ENCODE results near the gene FLT4. TPM values are rescaled to one million over a fixed set of nuclear protein-coding genes. Genes with fewer than 3 reads are reported as not detected.
"Not testable (repeated sequence)": the region's sequence is repeated elsewhere in the genome, so short reads cannot be mapped to it uniquely, and the experiment has no call there.

The FLT4 gene
- total RNA-seq (1 to 10 TPM; 2.0 to 3.3 (median 3.3) TPM), polyA plus RNA-seq (4.8 TPM)
- long read RNA-seq, donor 1, full-length matches to known transcripts, result 2 of 4 reads
- long read RNA-seq, donor 1, partial matches to known transcripts, result 1 of 4 reads
- long read RNA-seq, donor 1, other reads (novel, unspliced or antisense), result 1 of 4 reads
- long read RNA-seq, donor 2, result 0 reads
- long read RNA-seq, donor 3, partial matches to known transcripts, result 1 of 1 reads
- long read RNA-seq, donor 3, other reads (novel, unspliced or antisense), result 0 of 1 reads
- long read RNA-seq, donor 4, partial matches to known transcripts, result 2 of 3 reads
- long read RNA-seq, donor 4, other reads (novel, unspliced or antisense), result 0 of 3 reads

- Histone ChIP-seq H3K27ac (ENCODE audit: low read length) (no peak within 1 kb of the TSS), H3K4me1 (ENCODE audit: control insufficient read depth, insufficient read depth, low read length) (no peaks in the 10 kb centered on the region), H3K9me3 (ENCODE audit: control insufficient read depth, low read length) (no peaks in the 10 kb centered on the region), H3K27me3 (ENCODE audit: control insufficient read depth, insufficient read depth) (no peaks in the 10 kb centered on the region), H3K4me3 (ENCODE audit: low read length) (peak within 1 kb of the TSS; percentile 65)
- ATAC-seq, result no peak
- under 1% methylated on average over 89 of the region's 89 CpGs for WGBS
- DNase-seq, result no peak
- intact Hi-C loops (cut with DNase I), result no loop called here
These were observed at the start of gene FLT4 for GRCh38 chr5:180649297-180650039. Gene FLT4 (minus strand): TSS chr5:180649600. CDS start chr5:180649545, 55 bp downstream.

DNA sequence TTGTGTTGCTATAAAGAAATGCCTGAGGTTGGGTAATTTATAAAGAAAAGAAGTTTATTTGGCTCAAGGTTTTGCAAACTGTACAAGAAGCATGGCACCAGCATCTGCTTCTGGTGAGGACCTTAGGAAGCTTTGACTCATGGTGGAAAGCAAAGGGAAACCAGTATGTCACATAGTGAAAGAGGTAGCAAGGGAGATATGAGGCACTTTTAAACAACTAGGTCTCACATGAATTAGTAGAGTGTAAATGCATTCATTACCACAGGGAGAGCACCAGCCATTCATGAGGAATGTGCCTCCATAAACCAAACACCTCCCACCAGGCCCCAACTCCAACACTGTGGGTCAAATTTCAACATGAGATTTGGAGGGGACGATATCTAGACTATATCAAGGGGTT lies 49.6 kb upstream of the FLT4 start:
- DNase-seq (no peak), ATAC-seq (no peak)
- intact Hi-C loops (cut with DNase I), result no loop called here
- no peak overlapping the region for H3K4me3 ChIP-seq (ENCODE audit: low read length)
- no peak overlapping the region for H3K27ac ChIP-seq (ENCODE audit: low read length)
- H3K4me1 ChIP-seq (ENCODE audit: control insufficient read depth, insufficient read depth, low read length), result no peaks in the 10 kb centered on the region
- H3K9me3 ChIP-seq (ENCODE audit: control insufficient read depth, low read length), result no peaks in the 10 kb centered on the region
- H3K27me3 ChIP-seq (ENCODE audit: control insufficient read depth, insufficient read depth), result no peaks in the 10 kb centered on the region
- 89% methylated on average over 1 of the region's 1 CpG for WGBS

- H3K27ac ChIP-seq (ENCODE audit: low read length), result no peak overlapping the region
- H3K4me3 ChIP-seq (ENCODE audit: low read length), result no peak overlapping the region
- no peaks in the 10 kb centered on the region for H3K9me3 ChIP-seq (ENCODE audit: control insufficient read depth, low read length)
- 92% methylated on average over 1 of the region's 1 CpG for WGBS
- ATAC-seq (no peak), DNase-seq (no peak)
- H3K4me1 ChIP-seq (ENCODE audit: control insufficient read depth, insufficient read depth, low read length), result no peaks in the 10 kb centered on the region
- H3K27me3 ChIP-seq (ENCODE audit: control insufficient read depth, insufficient read depth), result no peaks in the 10 kb centered on the region
- intact Hi-C loops (cut with DNase I), result no loop called here
These were observed 46.7 kb upstream of the FLT4 start for GRCh38 chr5:180696116-180696515.

DNA sequence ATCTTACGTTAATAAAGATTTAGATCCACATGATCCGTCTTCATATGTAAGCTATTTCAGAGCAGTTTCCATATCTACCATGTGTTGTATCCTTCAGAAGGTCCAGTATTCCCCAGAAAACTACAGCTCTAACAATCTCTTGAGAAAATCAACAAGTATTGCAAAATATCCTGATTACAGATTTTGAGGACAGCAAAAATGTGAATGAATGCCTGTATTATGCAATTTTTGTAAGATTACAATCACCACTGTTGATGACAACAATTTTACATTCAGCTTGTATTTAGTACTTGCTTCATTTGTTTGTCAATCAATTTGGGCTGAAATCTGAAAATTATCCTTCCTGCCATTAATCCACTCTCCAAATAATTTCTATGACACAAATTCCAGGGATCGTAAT lies 43.0 kb upstream of the FLT4 start:
- Histone ChIP-seq H3K4me3 (ENCODE audit: low read length) (no peak overlapping the region), H3K4me1 (ENCODE audit: control insufficient read depth, insufficient read depth, low read length) (no peaks in the 10 kb centered on the region), H3K9me3 (ENCODE audit: control insufficient read depth, low read length) (no peaks in the 10 kb centered on the region), H3K27ac (ENCODE audit: low read length) (no peak overlapping the region), H3K27me3 (ENCODE audit: control insufficient read depth, insufficient read depth) (no peaks in the 10 kb centered on the region)
- DNase-seq (no peak), ATAC-seq (no peak)
- WGBS, result 51% methylated on average over 3 of the region's 3 CpGs
- intact Hi-C loops (cut with DNase I), result no loop called here

DNA sequence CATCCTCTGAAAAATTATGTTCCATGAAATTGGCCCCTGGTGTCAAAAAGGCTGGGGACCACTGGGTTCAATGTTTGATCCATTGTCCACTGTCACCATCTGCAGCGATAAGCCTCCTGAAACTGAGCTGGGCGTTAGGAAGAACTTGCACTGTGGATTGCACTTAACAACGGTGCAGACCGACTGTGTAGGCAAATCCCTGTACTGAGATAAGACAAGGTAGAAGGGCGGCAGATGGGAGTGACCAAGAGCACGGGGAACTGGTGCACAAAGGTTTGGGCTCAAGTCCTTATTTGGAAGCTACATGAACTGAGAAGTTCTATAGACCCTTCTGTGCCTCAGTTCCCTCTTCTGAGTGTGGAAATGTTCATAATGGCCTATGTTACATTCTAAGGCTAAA lies 41.6 kb upstream of the FLT4 start:
- 70% methylated on average over 6 of the region's 6 CpGs for WGBS
- no peak for DNase-seq
- Histone ChIP-seq H3K27ac (ENCODE audit: low read length) (no peak overlapping the region), H3K27me3 (ENCODE audit: control insufficient read depth, insufficient read depth) (no peaks in the 10 kb centered on the region), H3K9me3 (ENCODE audit: control insufficient read depth, low read length) (no peaks in the 10 kb centered on the region), H3K4me1 (ENCODE audit: control insufficient read depth, insufficient read depth, low read length) (no peaks in the 10 kb centered on the region), H3K4me3 (ENCODE audit: low read length) (no peak overlapping the region)
- intact Hi-C loops (cut with DNase I), result no loop called here
- no peak for ATAC-seq

GRCh38 chr5:180690562-180690961 lies 41.2 kb upstream of the FLT4 start:
- intact Hi-C loops (cut with DNase I), result no loop called here
- no peaks in the 10 kb centered on the region for H3K4me1 ChIP-seq (ENCODE audit: control insufficient read depth, insufficient read depth, low read length)
- no peak overlapping the region for H3K27ac ChIP-seq (ENCODE audit: low read length)
- H3K4me3 ChIP-seq (ENCODE audit: low read length), result no peak overlapping the region
- H3K9me3 ChIP-seq (ENCODE audit: control insufficient read depth, low read length), result no peaks in the 10 kb centered on the region
- H3K27me3 ChIP-seq (ENCODE audit: control insufficient read depth, insufficient read depth), result no peaks in the 10 kb centered on the region
- no peak for ATAC-seq
- DNase-seq, result no peak
- 43% methylated on average over 6 of the region's 6 CpGs for WGBS

GRCh38 chr5:180689775-180690174 lies 40.4 kb upstream of the FLT4 start:
- Histone ChIP-seq H3K4me1 (ENCODE audit: control insufficient read depth, insufficient read depth, low read length) (no peaks in the 10 kb centered on the region), H3K9me3 (ENCODE audit: control insufficient read depth, low read length) (no peaks in the 10 kb centered on the region), H3K27me3 (ENCODE audit: control insufficient read depth, insufficient read depth) (no peaks in the 10 kb centered on the region), H3K27ac (ENCODE audit: low read length) (no peak overlapping the region), H3K4me3 (ENCODE audit: low read length) (no peak overlapping the region)
- intact Hi-C loops (cut with DNase I), result no loop called here
- no peak for ATAC-seq
- DNase-seq, result no peak
- 70% methylated on average over 7 of the region's 7 CpGs for WGBS

DNA sequence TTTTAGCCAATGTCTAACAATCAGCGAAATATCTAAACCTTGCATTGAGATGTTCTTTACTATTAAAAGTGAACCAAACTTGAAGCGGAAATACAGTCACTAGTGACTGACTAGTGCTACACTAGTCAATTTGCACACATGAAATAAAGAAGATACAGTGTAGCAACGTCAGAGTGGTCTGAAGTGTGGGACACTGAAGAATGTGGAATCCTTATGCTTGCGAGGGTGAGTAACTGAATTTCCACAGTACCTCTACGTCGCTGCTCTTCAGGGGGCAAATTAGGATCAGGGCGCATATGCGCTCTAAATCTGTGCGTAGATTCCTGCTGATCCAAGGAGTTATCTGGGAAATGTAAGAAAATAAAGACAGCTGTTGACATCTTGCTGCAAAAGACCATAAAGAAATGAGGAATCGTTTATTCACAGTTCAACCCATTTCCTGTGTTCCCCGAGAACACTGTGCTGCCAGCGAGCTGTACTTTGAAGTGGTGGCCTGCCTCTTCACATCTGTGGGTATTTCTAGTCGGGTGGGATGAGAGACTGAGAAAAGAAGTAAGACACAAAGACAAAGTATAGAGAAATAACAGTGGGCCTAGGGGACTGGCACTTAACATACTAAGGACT lies 39.8 kb upstream of the FLT4 start:
- Histone ChIP-seq H3K27me3 (ENCODE audit: control insufficient read depth, insufficient read depth) (no peaks in the 10 kb centered on the region), H3K9me3 (ENCODE audit: control insufficient read depth, low read length) (no peaks in the 10 kb centered on the region), H3K4me1 (ENCODE audit: control insufficient read depth, insufficient read depth, low read length) (no peaks in the 10 kb centered on the region), H3K4me3 (ENCODE audit: low read length) (no peak overlapping the region), H3K27ac (ENCODE audit: low read length) (no peak overlapping the region)
- 54% methylated on average over 13 of the region's 13 CpGs for whole genome bisulfite sequencing
- ATAC-seq (no peak), DNase-seq (no peak)
- intact Hi-C loops (cut with DNase I), result no loop called here

DNA sequence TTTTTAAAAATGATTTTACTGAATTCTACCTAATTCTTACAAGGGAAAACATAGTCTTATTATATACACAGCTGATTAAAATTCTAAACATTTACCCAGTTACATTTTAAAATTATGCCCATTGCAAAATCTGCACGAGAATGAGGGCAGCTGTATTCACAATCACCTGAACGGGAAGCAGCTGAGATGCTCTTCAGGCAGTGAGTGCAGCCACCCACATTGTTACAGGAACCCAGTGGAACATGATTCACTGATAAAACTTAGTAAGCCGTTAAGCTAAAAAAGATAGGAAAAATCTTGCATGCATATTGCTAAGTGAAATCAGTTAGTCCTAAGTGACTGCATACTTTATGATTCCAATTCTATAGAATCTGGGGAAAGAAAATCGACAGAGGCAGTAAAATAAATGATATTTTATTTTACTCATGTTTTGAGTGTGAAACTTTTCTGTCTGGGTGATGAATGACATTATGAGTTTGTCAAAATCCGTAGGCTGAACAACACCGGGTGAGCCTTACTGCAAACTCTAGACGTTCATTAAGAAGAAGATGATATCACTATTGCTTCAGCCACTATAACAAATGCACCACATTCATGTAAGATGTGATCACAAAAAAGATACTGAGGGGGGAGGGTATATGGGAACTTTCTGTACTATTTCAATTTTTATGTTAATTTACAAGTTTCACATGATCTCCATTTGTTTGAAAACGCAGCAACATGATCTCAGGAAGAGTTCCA lies 39.1 kb upstream of the FLT4 start:
- intact Hi-C loops (cut with DNase I), result no loop called here
- Histone ChIP-seq H3K4me1 (ENCODE audit: control insufficient read depth, insufficient read depth, low read length) (no peaks in the 10 kb centered on the region), H3K27ac (ENCODE audit: low read length) (no peak overlapping the region), H3K4me3 (ENCODE audit: low read length) (no peak overlapping the region), H3K9me3 (ENCODE audit: control insufficient read depth, low read length) (no peaks in the 10 kb centered on the region), H3K27me3 (ENCODE audit: control insufficient read depth, insufficient read depth) (no peaks in the 10 kb centered on the region)
- 45% methylated on average over 8 of the region's 8 CpGs for WGBS
- ATAC-seq, result no peak
- no peak for DNase-seq

DNA sequence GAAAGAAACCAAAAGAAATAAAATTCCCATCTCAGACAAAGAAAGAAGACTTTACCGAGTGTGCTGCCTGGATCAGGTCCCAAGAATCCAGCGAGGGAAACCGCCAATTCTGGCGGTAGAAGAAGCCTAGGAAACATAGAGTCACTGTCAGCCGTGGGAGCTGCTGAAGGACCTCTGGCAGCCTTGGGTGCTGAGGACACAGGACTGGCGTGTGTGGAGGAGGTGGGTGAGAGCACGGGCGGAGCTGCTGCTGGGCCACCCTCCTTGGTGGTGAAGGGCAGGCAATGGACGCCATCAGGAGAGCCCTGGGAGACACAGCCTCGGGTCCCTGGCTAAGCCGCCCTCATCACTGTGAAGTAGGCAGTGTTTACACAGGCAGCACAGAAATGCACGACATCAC lies 37.4 kb upstream of the FLT4 start:
- H3K27me3 ChIP-seq (ENCODE audit: control insufficient read depth, insufficient read depth); H3K4me3 ChIP-seq (ENCODE audit: low read length); H3K27ac ChIP-seq (ENCODE audit: low read length); H3K9me3 ChIP-seq (ENCODE audit: control insufficient read depth, low read length); intact Hi-C loops (cut with DNase I); ATAC-seq; DNase-seq; H3K4me1 ChIP-seq (ENCODE audit: control insufficient read depth, insufficient read depth, low read length): not testable (repeated sequence)
- 47% methylated on average over 12 of the region's 12 CpGs for whole genome bisulfite sequencing

Data from right cardiac atrium (tissue), 5 donors.